ENCODE data around the gene C4orf46. TPM values are rescaled to one million over a fixed set of nuclear protein-coding genes. Genes with fewer than 3 reads are reported as not detected.

The C4orf46 gene
- total and polyA plus RNA-seq, 10 of the 15 experiments (the other 5 are each of a cell fraction or from before 2014, with no cell fraction given), result 9.3 to 40.2 (median 20.5) TPM

DNA sequence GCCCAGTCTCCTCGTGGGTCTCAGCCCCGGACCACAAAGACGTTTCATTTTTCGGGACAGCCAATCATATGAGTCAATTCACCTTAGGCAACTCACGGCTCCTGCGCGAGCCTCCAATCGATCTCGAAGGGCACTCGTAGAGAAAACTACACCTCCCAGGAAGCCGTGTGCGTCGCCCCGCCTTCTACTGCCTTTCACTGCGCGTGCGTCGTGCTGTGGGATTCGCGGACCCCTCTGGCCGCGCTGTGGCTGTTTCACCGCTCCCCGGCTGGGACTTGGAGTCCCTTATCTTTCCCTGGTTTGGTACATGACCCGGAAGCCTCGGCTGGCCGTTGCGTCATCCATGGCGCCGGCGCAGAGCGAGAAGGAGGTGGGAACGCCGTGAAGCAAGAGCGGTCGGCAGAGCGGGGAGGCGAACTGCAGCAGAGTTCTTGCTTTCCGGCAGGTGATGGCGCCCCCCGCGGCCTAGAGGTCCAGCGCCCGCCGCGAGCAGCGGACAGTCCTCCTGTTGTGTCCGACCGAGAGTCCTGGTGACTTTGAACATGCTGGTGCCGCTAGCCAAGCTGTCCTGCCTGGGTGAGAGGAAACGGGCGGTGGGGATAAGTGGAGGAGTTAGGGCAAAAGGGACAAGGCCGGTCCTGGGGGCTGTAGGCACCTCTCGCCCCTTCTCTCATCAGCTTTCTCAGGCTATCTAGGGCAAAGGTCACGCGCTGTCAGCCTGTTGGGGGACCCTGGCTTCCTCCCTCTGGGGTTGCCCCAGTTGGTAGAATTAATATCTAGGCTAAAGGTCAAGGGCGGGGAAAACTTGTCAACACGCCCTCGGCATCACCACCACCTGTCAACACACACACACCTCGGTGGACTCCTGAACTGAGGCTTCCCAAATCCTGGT, 474 bp upstream of the C4orf46 start, which contains the start of gene ETFDH (continued):
- TF ChIP-seq, protein P1, sequence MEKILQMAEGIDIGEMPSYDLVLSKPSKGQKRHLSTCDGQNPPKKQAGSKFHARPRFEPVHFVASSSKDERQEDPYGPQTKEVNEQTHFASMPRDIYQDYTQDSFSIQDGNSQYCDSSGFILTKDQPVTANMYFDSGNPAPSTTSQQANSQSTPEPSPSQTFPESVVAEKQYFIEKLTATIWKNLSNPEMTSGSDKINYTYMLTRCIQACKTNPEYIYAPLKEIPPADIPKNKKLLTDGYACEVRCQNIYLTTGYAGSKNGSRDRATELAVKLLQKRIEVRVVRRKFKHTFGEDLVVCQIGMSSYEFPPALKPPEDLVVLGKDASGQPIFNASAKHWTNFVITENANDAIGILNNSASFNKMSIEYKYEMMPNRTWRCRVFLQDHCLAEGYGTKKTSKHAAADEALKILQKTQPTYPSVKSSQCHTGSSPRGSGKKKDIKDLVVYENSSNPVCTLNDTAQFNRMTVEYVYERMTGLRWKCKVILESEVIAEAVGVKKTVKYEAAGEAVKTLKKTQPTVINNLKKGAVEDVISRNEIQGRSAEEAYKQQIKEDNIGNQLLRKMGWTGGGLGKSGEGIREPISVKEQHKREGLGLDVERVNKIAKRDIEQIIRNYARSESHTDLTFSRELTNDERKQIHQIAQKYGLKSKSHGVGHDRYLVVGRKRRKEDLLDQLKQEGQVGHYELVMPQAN (conservative IDR thresholded peaks at IDR 0.05), result peak; percentile 85
- TF ChIP-seq RFX5 (IDR thresholded peaks at IDR 0.05; ENCODE audit: low read depth, low read length) (peak; percentile 77), BCL11A (IDR thresholded peaks at IDR 0.05; ENCODE audit: low read depth, low read length) (0 out of 2 replicates have a peak, but pooled peaks have one; percentile 4), RB1 (IDR thresholded peaks at IDR 0.05; ENCODE audit: borderline replicate concordance) (peak; percentile 29; the same call in 1 of the 2 replicates), SUZ12 (IDR thresholded peaks at IDR 0.05; ENCODE audit: unreplicated experiment) (no peak), E4F1 (IDR thresholded peaks at IDR 0.05; ENCODE audit: borderline replicate concordance, partially characterized antibody) (peak; percentile 98), GABPA (IDR thresholded peaks at IDR 0.05; ENCODE audit: low read depth) (peak; percentile 66; the same call in 1 of the 2 replicates), RUNX3 (IDR thresholded peaks at IDR 0.05; ENCODE audit: low read length) (peak; percentile 64), IRF3 (IDR thresholded peaks at IDR 0.05) (peak; percentile 69), BACH1 (IDR thresholded peaks at IDR 0.05; ENCODE audit: borderline replicate concordance) (peak; percentile 56; the same call in 1 of the 2 replicates), ZNF24 (IDR thresholded peaks at IDR 0.05) (0 out of 2 replicates have a peak, but pooled peaks have one; percentile 10), NBN (IDR thresholded peaks at IDR 0.05) (peak; percentile 60; the same call in 1 of the 2 replicates), PKNOX1 (IDR thresholded peaks at IDR 0.05) (peak; percentile 85), FOXK2 (IDR thresholded peaks at IDR 0.05) (no peak; the same call in 1 of the 2 replicates), JUND (IDR thresholded peaks at IDR 0.05; ENCODE audit: low read depth, low read length) (peak; percentile 71)
- TF ChIP-seq, protein P2, sequence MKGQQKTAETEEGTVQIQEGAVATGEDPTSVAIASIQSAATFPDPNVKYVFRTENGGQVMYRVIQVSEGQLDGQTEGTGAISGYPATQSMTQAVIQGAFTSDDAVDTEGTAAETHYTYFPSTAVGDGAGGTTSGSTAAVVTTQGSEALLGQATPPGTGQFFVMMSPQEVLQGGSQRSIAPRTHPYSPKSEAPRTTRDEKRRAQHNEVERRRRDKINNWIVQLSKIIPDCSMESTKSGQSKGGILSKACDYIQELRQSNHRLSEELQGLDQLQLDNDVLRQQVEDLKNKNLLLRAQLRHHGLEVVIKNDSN (IDR thresholded peaks at IDR 0.05; ENCODE audit: borderline replicate concordance, extremely low read length, insufficient read depth, low read depth, low read length), result no peak
- TF ChIP-seq, protein P3, sequence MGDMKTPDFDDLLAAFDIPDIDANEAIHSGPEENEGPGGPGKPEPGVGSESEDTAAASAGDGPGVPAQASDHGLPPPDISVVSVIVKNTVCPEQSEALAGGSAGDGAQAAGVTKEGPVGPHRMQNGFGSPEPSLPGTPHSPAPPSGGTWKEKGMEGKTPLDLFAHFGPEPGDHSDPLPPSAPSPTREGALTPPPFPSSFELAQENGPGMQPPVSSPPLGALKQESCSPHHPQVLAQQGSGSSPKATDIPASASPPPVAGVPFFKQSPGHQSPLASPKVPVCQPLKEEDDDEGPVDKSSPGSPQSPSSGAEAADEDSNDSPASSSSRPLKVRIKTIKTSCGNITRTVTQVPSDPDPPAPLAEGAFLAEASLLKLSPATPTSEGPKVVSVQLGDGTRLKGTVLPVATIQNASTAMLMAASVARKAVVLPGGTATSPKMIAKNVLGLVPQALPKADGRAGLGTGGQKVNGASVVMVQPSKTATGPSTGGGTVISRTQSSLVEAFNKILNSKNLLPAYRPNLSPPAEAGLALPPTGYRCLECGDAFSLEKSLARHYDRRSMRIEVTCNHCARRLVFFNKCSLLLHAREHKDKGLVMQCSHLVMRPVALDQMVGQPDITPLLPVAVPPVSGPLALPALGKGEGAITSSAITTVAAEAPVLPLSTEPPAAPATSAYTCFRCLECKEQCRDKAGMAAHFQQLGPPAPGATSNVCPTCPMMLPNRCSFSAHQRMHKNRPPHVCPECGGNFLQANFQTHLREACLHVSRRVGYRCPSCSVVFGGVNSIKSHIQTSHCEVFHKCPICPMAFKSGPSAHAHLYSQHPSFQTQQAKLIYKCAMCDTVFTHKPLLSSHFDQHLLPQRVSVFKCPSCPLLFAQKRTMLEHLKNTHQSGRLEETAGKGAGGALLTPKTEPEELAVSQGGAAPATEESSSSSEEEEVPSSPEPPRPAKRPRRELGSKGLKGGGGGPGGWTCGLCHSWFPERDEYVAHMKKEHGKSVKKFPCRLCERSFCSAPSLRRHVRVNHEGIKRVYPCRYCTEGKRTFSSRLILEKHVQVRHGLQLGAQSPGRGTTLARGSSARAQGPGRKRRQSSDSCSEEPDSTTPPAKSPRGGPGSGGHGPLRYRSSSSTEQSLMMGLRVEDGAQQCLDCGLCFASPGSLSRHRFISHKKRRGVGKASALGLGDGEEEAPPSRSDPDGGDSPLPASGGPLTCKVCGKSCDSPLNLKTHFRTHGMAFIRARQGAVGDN (IDR thresholded peaks at IDR 0.05), result peak; percentile 79

All from GM12878 (cell line).